Measurements from ENCODE around the gene STK33. TPM values are rescaled to one million over a fixed set of nuclear protein-coding genes. Genes with fewer than 3 reads are reported as not detected.

STK33 gene
- total RNA-seq, 1 donor from 2014 or later = 0.53 TPM

- FAIRE-seq (no peak), DNase-seq (ENCODE audit: low read depth) (peak; percentile 28)
- Histone ChIP-seq H3K36me3 (ENCODE audit: control insufficient read depth, insufficient read depth, low read length) (no peaks in the 10 kb centered on the region), H3K27me3 (ENCODE audit: control insufficient read depth, insufficient read depth, low read length) (no peaks in the 10 kb centered on the region), H3K4me3 (ENCODE audit: low read depth, low read length) (no peak overlapping the region)
- no peak for TF ChIP-seq CTCF (IDR thresholded peaks at IDR 0.05; ENCODE audit: insufficient read depth, low read length, severe bottlenecking)
Measured at GRCh38 chr11:8408151-8408941, 185.7 kb downstream of the STK33 start.

- Histone ChIP-seq H3K27me3 (ENCODE audit: control insufficient read depth, insufficient read depth, low read length) (no peaks in the 10 kb centered on the region), H3K36me3 (ENCODE audit: control insufficient read depth, insufficient read depth, low read length) (no peaks in the 10 kb centered on the region), H3K4me3 (ENCODE audit: low read depth, low read length) (no peak overlapping the region)
- no peak for FAIRE-seq
- DNase-seq (ENCODE audit: low read depth) = peak; percentile 22
- no peak for TF ChIP-seq CTCF (IDR thresholded peaks at IDR 0.05; ENCODE audit: insufficient read depth, low read length, severe bottlenecking)
Measured at GRCh38 chr11:8403310-8403709, 190.7 kb downstream of the STK33 start.

- Histone ChIP-seq H3K27me3 (ENCODE audit: control insufficient read depth, insufficient read depth, low read length) (no peaks in the 10 kb centered on the region), H3K4me3 (ENCODE audit: low read depth, low read length) (no peak overlapping the region), H3K36me3 (ENCODE audit: control insufficient read depth, insufficient read depth, low read length) (no peaks in the 10 kb centered on the region)
- FAIRE-seq = no peak
- TF ChIP-seq CTCF (IDR thresholded peaks at IDR 0.05; ENCODE audit: insufficient read depth, low read length, severe bottlenecking) = no peak
- DNase-seq (ENCODE audit: low read depth) = no peak
Measured at GRCh38 chr11:8392886-8393285, 201.1 kb downstream of the STK33 start.

GRCh38 chr11:8392166-8392565, 201.9 kb downstream of the STK33 start:
- DNase-seq (ENCODE audit: low read depth) (no peak), FAIRE-seq (no peak)
- Histone ChIP-seq H3K36me3 (ENCODE audit: control insufficient read depth, insufficient read depth, low read length) (no peaks in the 10 kb centered on the region), H3K4me3 (ENCODE audit: low read depth, low read length) (no peak overlapping the region), H3K27me3 (ENCODE audit: control insufficient read depth, insufficient read depth, low read length) (no peaks in the 10 kb centered on the region)
- no peak for TF ChIP-seq CTCF (IDR thresholded peaks at IDR 0.05; ENCODE audit: insufficient read depth, low read length, severe bottlenecking)

GRCh38 chr11:8390851-8391612, 203.0 kb downstream of the STK33 start:
- Histone ChIP-seq H3K4me3 (ENCODE audit: low read depth, low read length) (no peak overlapping the region), H3K27me3 (ENCODE audit: control insufficient read depth, insufficient read depth, low read length) (no peaks in the 10 kb centered on the region)
- TF ChIP-seq CTCF (IDR thresholded peaks at IDR 0.05; ENCODE audit: insufficient read depth, low read length, severe bottlenecking) = no peak

More at GRCh38 chr11:8390851-8391612, 203.0 kb downstream of the STK33 start:
- FAIRE-seq (no peak), DNase-seq (ENCODE audit: low read depth) (no peak)
- no peaks in the 10 kb centered on the region for H3K36me3 ChIP-seq (ENCODE audit: control insufficient read depth, insufficient read depth, low read length)
